ENCODE measurements around the gene PHACTR2. TPM values are rescaled to one million over a fixed set of nuclear protein-coding genes. Genes with fewer than 3 reads are reported as not detected.

The PHACTR2 gene
- total RNA-seq, 1 experiment from 2014 or later = 27.6 TPM

DNA sequence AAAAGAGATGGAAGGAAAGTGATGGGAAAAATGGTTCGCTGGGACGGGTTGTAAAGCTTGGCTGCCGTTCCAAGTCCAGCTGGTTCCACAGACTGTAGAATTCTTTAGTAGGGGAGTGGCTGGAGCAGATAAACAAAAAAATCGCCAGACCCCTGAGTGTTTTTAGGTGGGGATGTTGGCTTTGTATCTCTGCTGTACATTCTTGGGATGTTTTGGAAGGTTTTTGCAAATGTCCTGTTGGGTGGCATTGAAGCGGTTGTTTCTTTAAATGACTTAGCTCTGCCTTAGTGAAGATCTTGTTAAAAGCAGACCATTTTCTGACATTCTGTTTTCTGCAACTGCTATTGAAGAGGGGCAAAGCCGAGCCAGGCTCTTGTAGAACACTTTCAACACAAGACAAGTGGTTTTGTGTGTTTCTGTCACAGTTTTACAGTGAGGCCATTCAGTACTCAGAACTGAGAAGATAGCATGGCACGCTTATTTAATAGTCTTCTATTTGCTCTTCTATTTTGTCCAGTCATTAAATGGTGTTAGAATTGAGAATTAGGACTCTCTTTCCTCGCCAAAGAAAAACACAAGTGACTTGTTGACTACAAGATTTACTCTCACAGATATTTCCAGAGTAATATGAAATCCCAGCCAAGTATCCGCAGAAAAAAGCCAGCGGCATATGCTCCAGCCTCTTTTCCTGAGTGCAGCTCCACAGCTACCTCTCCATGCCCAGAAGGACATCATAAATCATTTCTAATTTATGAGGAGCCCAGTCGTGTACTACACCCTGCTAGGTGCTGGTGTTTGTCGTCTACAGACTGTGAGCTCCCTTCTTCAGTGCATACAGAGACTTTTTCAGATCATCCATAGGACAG, 65.8 kb downstream of the PHACTR2 start:
- TF ChIP-seq JUND (IDR thresholded peaks at IDR 0.05) (no peak), ELF1 (IDR thresholded peaks at IDR 0.05; ENCODE audit: borderline replicate concordance, low read depth) (no peak), ZNF274 (IDR thresholded peaks at IDR 0.05; ENCODE audit: low read depth, low read length) (no peak), CTCF (IDR thresholded peaks at IDR 0.05 in 2 of 3, conservative IDR thresholded peaks at IDR 0.05 in 1 of 3; ENCODE audit: borderline replicate concordance in 1 of 3, insufficient read depth in 1 of 3, low read depth in 2 of 3, low read length in 2 of 3) (no peak)
- H3K27ac ChIP-seq (ENCODE audit: low read depth, low read length) = no peak overlapping the region
- H3K4me2 ChIP-seq (ENCODE audit: low read length) = no peak overlapping the region
- no peak overlapping the region for H2AFZ ChIP-seq (ENCODE audit: low read depth, low read length, poor library complexity, severe bottlenecking)
- H3K4me3 ChIP-seq (replicated peaks in 1 of 2; ENCODE audit: low read depth in 1 of 2, low read length in 2 of 2) = no peak overlapping the region
- ChIA-PET CTCF (no interaction called here), POLR2A (no interaction called here), RAD21 (ENCODE audit: low non-redundant PET in 1 of 2, low total read pairs in 2 of 2, uncharacterized antibody in 2 of 2, unreplicated experiment in 2 of 2) (no interaction called here)
- H3K79me2 ChIP-seq (ENCODE audit: insufficient read depth, low read length) = no peaks in the 10 kb centered on the region
- H3K27me3 ChIP-seq (ENCODE audit: insufficient read depth, low read length) = no peaks in the 10 kb centered on the region
- H3K4me1 ChIP-seq (ENCODE audit: control insufficient read depth in 1 of 2, insufficient read depth in 2 of 2, low read length in 2 of 2) = peaks cover 25 to 30% of the 10 kb centered on the region in 2 experiments
- no peak overlapping the region for H3K9ac ChIP-seq (ENCODE audit: low read length)
- intact Hi-C loops (cut with micrococcal nuclease) = no loop called here
- H4K20me1 ChIP-seq (ENCODE audit: insufficient read depth) = peaks cover 5% of the 10 kb centered on the region; the same call in 1 of the 2 replicates
- no peak for DNase-seq (ENCODE audit: low read depth, low spot score)
- H3K36me3 ChIP-seq (ENCODE audit: control insufficient read depth in 1 of 2, insufficient read depth in 2 of 2, low read length in 2 of 2) = no peaks in the 10 kb centered on the region
- no TSS peak for BruUV-seq (replicated peaks)
- no peak for ATAC-seq
- H3K9me2 ChIP-seq (ENCODE audit: insufficient read depth) = no peaks in the 10 kb centered on the region
- H3K9me3 ChIP-seq (ENCODE audit: control insufficient read depth in 1 of 2, insufficient read depth in 1 of 2, low read depth in 1 of 2, low read length in 2 of 2) = no peaks in the 10 kb centered on the region

- no peak overlapping the region for H3K4me3 ChIP-seq (replicated peaks in 1 of 2; ENCODE audit: low read depth in 1 of 2, low read length in 2 of 2)
- H3K4me2 ChIP-seq (ENCODE audit: low read length) = peak overlapping the region; percentile 37
- ATAC-seq (peak; percentile 74), DNase-seq (ENCODE audit: low read depth, low spot score) (peak; percentile 10)
- H2AFZ ChIP-seq (ENCODE audit: low read depth, low read length, poor library complexity, severe bottlenecking) = no peak overlapping the region
- no peaks in the 10 kb centered on the region for H3K9me2 ChIP-seq (ENCODE audit: insufficient read depth)
- no peaks in the 10 kb centered on the region for H3K9me3 ChIP-seq (ENCODE audit: control insufficient read depth in 1 of 2, insufficient read depth in 1 of 2, low read depth in 1 of 2, low read length in 2 of 2)
- no TSS peak for BruUV-seq (replicated peaks)
- H3K27me3 ChIP-seq (ENCODE audit: insufficient read depth, low read length) = no peaks in the 10 kb centered on the region
- peaks cover 25 to 30% of the 10 kb centered on the region in 2 experiments for H3K4me1 ChIP-seq (ENCODE audit: control insufficient read depth in 1 of 2, insufficient read depth in 2 of 2, low read length in 2 of 2)
- ChIA-PET RAD21 (ENCODE audit: low non-redundant PET in 1 of 2, low total read pairs in 2 of 2, uncharacterized antibody in 2 of 2, unreplicated experiment in 2 of 2) (no interaction called here), CTCF (no interaction called here), POLR2A (no interaction called here)
- H3K27ac ChIP-seq (ENCODE audit: low read depth, low read length) = peak overlapping the region; percentile 29
- intact Hi-C loops (cut with micrococcal nuclease) = no loop called here
- H3K79me2 ChIP-seq (ENCODE audit: insufficient read depth, low read length) = no peaks in the 10 kb centered on the region
- H4K20me1 ChIP-seq (ENCODE audit: insufficient read depth) = peaks cover 5% of the 10 kb centered on the region; the same call in 1 of the 2 replicates
- no peak overlapping the region for H3K9ac ChIP-seq (ENCODE audit: low read length)
- TF ChIP-seq EZH2 (IDR thresholded peaks at IDR 0.05) (no peak), EGR1 (IDR thresholded peaks at IDR 0.05; ENCODE audit: low read depth) (no peak), SP1 (IDR thresholded peaks at IDR 0.05; ENCODE audit: low read depth) (0 out of 2 replicates have a peak, but pooled peaks have one; percentile 27), JUND (IDR thresholded peaks at IDR 0.05) (peak; percentile 42; the same call in 1 of the 2 replicates), ELF1 (IDR thresholded peaks at IDR 0.05; ENCODE audit: borderline replicate concordance, low read depth) (no peak), FOSL1 (IDR thresholded peaks at IDR 0.05; ENCODE audit: low read depth) (peak; percentile 54)
- H3K36me3 ChIP-seq (ENCODE audit: control insufficient read depth in 1 of 2, insufficient read depth in 2 of 2, low read length in 2 of 2) = no peaks in the 10 kb centered on the region
Measured at GRCh38 chr6:143744551-143745165, 66.9 kb downstream of the PHACTR2 start.
